Measurements from ENCODE around the gene CFAP157.

DNA sequence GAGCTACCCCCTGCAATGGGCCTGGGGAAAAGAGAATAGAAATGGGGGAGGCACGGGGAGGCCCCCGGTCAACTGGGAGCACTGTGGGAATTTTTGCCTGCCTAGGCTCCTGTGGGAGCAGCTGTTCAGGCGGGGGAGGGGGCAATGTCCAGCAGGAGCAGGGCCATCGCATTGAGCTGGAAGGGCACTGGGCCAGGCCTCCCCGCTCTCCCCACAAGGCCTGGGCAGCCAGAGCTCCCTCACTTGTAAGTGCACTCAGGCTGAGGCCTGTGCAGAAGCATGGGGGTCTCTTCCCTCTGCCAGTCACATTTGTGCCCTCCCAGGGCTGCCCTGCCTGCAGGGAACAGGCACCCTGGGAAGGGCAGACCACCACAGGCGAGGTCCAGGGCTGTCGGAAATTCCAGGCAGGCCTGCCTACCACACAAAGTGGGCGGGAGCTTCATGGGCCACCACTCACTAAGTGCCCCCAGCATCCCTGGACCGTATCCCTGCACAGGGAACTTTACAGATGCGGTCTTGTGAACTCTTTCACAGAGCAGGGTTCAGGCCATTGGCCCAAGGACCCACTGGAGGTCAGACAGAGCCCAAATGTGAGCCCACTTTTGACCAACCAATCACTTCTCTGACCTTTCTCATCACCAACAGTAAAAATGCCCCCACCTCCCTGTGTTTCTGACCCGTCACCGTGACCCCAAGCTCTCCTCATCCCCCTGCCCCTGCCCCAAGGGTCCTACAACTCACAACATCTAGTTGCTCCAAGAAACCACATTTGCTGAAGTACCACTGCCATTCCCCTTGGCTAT is 1.0 kb upstream of the CFAP157 start:
- no peak for TF ChIP-seq ZNF232 (CRISPR knock-in tag; IDR thresholded peaks at IDR 0.05; ENCODE audit: borderline replicate concordance)
- TF ChIP-seq MAFK (conservative IDR thresholded peaks at IDR 0.05 in 1 of 2, IDR thresholded peaks at IDR 0.05 in 1 of 2; ENCODE audit: low read length in 2 of 2): no peak
- TF ChIP-seq CEBPB (IDR thresholded peaks at IDR 0.05; ENCODE audit: borderline replicate concordance, low read depth, low read length): no peak
- TF ChIP-seq ZNF598 (CRISPR knock-in tag; IDR thresholded peaks at IDR 0.05; ENCODE audit: borderline replicate concordance): no peak
- TF ChIP-seq SP1 (IDR thresholded peaks at IDR 0.05): no peak
- no peak for TF ChIP-seq SP1 (CRISPR knock-in tag; IDR thresholded peaks at IDR 0.05)
- TF ChIP-seq TCF7L2 (IDR thresholded peaks at IDR 0.05; ENCODE audit: low read depth, low read length): no peak
